Activated CD4-positive, alpha-beta T cell treated with anti-CD3 and anti-CD28 coated beads, Interleukin-2, amount 50 U/mL, for 48 hours (primary cell): Measurements from ENCODE around the gene PITX1.
A peak's percentile ranks its signal among the peaks of the same experiment; 100 is the strongest.

Source experiments
- DNase-seq, 2 experiments: peaks; one replicate each; pipeline ENCODE4 v3.0.0-alpha.2; 2020

The PITX1 gene

GRCh38 chr5:135040333-135041144, 6.5 kb upstream of the PITX1 start:
- DNase-seq, result no peak

DNA sequence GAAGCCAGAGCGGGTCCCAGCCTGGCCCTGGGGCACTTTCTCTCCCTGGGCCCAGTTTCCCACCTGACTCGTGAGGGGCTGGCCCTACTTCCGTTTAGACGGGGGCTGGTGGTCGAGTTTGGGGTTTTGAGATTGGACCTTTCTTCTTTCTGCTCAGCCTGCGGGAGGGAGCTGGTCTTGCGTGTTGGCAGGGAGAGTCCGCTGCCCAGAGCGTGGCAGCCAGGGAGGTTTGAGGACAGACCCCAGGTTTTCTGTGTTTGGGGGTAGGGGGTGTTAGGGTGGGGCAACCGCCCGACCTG, 6.0 kb upstream of the PITX1 start:
- DNase-seq, result no peak

GRCh38 chr5:135039271-135040033, 5.4 kb upstream of the PITX1 start:
- DNase-seq, result peak in 1 of 2 experiments; percentile 30

- no peak for DNase-seq
Observed at GRCh38 chr5:135038813-135039270, 4.8 kb upstream of the PITX1 start.

DNA sequence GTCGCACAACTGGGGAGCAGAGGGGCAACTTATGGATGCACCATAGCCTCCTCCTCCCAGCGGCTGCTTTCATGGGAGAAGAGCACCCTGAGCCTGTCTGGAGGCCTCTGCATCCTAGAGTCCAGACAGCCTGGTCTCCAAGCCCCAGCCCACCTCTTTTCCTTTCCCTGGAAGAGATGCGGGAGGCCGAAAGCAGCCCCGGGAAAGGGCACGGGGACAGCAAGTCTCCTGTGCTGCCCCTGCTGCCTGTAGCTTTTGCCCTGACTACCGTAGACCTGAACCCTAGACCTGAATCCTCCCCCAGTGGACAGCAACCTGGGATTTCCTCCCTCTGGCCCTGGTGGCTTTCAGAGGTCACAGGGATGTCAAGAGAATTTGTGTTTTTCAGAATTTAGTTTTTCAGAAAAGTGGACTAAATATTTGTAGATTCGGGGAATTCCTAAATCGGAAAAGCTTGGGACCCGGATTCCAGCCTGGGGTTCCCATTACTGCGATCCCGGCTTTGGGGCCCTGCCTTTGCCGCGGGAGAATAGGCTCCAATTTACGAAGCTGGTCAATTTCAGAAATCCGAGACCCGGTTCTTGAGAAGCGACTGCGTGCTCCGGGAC, 4.3 kb upstream of the PITX1 start:
- no peak for DNase-seq

DNA sequence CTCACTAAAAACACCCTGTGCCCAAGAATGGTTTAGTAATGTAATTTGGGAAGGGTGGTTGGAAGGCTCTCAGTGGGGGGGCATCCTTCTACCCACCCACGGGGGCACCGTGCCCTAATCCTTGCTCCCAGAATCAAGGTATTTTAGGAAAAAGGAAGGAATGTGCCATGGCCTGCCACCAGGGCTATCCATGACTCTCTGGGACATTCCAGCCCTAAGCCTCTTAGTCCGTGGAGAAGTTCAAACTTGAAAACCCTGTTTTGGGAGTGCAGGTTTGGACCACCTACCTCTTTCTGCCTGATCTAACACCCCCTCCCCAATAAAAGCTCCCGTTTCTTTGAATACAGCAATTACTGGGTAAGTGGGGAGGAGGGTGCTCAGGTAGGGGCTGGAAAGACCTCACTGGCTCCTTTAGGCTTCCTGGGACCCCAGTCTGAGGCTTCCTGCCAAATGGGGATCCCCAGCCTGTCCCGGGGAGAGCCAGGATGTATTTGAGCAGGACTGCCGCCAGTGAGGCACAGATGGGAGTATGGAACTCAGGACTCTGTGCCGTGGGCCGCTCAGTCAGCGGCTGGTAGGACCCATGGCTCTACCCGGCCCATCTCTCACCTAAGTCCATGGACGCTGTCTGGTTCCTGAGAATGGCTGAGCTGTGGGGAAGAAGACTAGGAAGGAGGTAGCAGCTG, 3.6 kb upstream of the PITX1 start:
- DNase-seq, result no peak

GRCh38 chr5:135036405-135036804, 2.4 kb upstream of the PITX1 start:
- DNase-seq, result no peak

DNA sequence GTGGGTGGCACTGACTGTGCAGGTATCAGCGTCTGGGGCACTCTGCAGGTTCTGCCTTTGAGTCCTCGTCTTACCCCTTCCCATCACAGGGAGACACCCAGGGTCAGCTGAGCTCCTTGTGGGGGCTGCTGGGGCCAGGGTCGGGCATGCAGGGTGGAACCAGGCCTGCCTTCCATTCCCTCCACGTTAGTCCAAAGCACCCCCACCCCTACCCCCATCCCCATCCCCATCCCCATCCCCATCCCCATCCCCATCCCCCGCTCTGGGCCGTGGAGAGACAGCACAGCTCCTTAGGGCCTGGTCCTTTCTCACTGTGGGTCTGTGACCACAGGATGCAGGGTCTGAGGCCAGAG, 1.6 kb upstream of the PITX1 start:
- no peak for DNase-seq

GRCh38 chr5:135034963-135035677, 1.1 kb upstream of the PITX1 start:
- DNase-seq, result no peak

DNA sequence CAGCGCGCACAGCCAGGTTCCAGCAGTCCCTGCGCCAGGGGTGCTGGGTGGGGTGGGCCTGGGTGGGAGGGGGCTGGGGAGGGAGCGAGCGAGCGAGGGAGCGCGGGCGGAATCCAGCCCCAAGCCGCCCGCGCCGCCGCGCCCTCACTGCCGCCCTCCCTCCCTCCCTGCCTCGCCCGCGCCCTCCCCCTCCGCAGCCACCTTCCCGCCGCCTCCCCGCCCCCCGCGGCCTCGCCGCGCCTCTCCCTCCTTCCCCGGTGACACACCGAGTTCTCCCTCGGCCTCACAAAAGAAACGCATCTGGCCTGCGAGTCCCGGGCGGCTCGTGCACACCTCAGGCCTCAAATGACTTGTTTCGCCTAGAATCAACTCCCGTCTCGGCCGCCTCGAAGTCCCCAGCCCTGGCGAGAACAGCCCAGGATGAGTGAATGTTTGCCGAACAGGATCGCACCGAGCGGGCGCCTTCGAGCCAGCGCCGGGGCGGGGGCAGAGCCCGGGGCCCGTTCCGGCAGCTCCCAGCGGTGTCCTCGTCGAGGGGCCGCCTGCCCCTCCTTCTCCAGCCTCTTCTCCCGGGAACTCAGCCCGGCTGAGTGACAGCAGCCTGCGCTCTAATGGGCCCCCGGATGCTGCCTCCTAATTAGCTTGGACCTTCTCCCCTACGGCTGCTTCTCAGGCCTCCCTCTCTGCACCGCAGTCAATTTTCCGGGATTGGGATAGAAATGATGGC, 371 bp upstream of the PITX1 start:
- DNase-seq, result peak; percentile 46 to 52

DNA sequence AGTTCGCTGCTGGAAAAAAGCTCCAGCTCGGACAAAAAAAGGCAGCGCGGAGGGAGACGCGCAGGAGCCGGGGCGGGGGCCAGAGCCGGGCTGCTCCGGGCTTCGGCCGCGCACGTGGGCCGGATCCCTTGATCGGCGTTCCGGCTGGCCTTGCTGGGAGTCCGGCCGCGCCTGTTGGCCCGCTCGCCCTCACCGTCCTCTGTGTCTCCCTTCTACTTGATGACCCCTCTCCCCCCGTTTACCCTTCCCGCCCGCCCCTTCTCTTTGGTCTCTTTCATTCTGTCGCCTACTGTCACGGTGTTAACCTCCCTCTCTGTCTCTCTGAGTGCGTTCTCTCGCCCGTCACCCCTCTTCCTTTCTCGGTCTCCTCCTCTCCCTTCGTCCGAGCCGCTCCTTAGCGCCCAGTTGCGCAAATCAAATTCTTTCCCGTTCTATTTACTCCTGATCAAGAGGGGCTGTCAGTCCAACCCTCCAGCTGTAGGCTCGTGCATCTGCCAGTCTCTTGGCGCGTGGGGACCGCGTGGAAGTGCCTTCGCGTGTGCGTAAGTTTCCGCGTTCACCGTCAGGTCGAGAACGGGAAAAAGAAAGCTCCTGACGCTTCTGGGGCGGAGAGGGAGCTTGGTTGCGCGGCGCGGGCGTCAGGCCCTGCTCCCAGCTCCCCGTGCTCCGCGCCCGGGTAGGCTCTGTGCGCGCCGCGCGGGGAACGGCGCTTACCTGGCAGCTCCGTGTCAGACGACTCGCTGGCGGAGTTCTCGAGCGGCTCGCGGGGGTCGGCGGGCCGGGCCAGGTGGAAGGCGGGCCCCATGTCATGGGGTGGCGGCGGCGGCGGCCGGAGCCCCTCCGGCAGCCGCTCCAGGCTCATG, 798 bp downstream of the PITX1 start:
- peak in 1 of 2 experiments; percentile 40 for DNase-seq

DNA sequence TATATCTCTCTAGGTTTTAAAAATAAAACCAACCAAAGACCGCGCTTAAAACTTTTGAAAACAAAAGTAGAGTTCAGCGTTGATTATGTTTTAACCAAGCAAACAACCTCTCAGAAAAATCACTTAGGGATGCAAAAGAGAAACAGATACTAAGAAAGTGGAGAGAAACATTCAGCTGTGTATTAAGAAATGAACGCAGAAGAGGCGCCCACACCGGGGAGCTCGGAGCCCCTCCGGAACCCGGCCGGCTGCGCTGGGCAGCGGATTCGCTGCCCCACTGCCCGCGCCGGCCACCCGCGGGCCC, 1.4 kb downstream of the PITX1 start:
- DNase-seq, result no peak

- no peak for DNase-seq
Observed at GRCh38 chr5:135031813-135032694, 2.0 kb downstream of the PITX1 start.

GRCh38 chr5:135030956-135031812, 2.8 kb downstream of the PITX1 start:
- no peak for DNase-seq

- no peak for DNase-seq
Observed at GRCh38 chr5:135030123-135030955, 3.7 kb downstream of the PITX1 start.

- no peak for DNase-seq
Observed at GRCh38 chr5:135029477-135030122, 4.4 kb downstream of the PITX1 start.

GRCh38 chr5:135028791-135029476, 5.1 kb downstream of the PITX1 start:
- no peak for DNase-seq
